Measurements from ENCODE around the gene ATG16L2. TPM values are rescaled to one million over a fixed set of nuclear protein-coding genes. Genes with fewer than 3 reads are reported as not detected.

Gene ATG16L2
- total and polyA plus RNA-seq, 2 of the 4 experiments (the other 2 are of a cell fraction), result 1.3 to 12.7 TPM

DNA sequence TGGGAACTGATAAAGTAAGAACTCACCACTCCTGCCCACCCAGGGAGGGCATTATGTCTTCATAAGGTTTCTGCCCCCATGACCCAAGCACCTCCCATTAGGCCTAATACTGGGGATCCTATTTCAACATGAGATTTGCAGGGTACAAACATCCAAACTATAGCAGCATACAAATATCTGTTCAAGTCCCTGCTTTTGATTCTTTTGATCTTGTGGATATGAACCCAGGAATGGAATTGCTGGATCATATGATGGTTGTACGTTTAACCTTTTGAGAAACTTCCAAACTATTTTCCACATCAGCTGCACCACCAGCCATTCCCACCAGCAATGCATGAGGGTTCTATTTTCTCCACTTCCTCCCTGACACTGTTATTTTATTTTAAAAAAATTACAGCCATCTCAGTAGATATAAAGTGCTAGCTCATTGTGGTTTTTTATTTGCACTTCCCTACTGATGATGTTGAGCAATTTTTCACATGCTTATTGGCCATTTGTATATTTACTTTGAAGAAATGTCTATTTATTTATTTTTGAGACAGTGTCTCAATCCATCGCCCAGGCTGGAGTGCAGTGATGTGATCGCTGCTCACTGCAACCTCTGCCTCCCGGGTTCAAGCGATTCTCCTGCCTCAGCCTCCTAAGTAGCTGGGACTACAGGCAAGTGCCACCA lies 7.1 kb upstream of the ATG16L2 start:
- Histone ChIP-seq H3K9me3 (ENCODE audit: control insufficient read depth, insufficient read depth, low read length) (no peaks in the 10 kb centered on the region), H3K4me2 (ENCODE audit: low read depth, low read length) (no peak overlapping the region), H3K9me1 (ENCODE audit: insufficient read depth, low read length) (0 out of 2 replicates have a peak, but pooled peaks cover 6% of the 10 kb centered on the region), H3K4ac (ENCODE audit: low read depth, low read length) (peak overlapping the region; percentile 35; the same call in 1 of the 2 replicates), H3K56ac (ENCODE audit: extremely low read depth, insufficient read depth, low read length) (no peak overlapping the region), H3K79me1 (ENCODE audit: low read depth in 1 of 2, low read length in 2 of 2) (peaks cover 0 to 17% of the 10 kb centered on the region in 2 experiments; a peak in 1 of 4 replicates), H2BK20ac (ENCODE audit: low read depth, low read length) (peak overlapping the region; percentile 25; the same call in 1 of the 2 replicates), H2AK9ac (replicated peaks; ENCODE audit: low read depth, low read length, poor library complexity) (no peak overlapping the region), H3K27ac (ENCODE audit: insufficient read depth, low read length) (peak overlapping the region; percentile 48; the same call in 1 of the 2 replicates), H4K20me1 (ENCODE audit: insufficient read depth, low read length) (no peaks in the 10 kb centered on the region), H3K4me3 (ENCODE audit: insufficient read depth, low read depth, low read length) (no peak overlapping the region), H3K4me1 (ENCODE audit: control insufficient read depth, insufficient read depth, low read length) (peaks cover 8% of the 10 kb centered on the region), H3K36me3 (ENCODE audit: control insufficient read depth, insufficient read depth, low read length) (peaks cover 3% of the 10 kb centered on the region; the same call in 1 of the 2 replicates), H3K9ac (ENCODE audit: low read depth, low read length) (no peak overlapping the region), H2BK15ac (ENCODE audit: low read depth, low read length) (no peak overlapping the region), H2BK5ac (ENCODE audit: low read depth, low read length, poor library complexity, severe bottlenecking) (peak overlapping the region; percentile 25), H3K18ac (ENCODE audit: low read depth, low read length) (no peak overlapping the region), H4K5ac (ENCODE audit: low read depth, low read length) (no peak overlapping the region), H3K27me3 (ENCODE audit: control insufficient read depth, insufficient read depth, low read length) (no peaks in the 10 kb centered on the region), H3K14ac (replicated peaks; ENCODE audit: low read depth, low read length) (peak overlapping the region; percentile 41; the same call in 1 of the 2 replicates), H2AFZ (replicated peaks; ENCODE audit: low read length, poor library complexity) (no peak overlapping the region), H4K91ac (ENCODE audit: insufficient read depth, low read depth, low read length) (peak overlapping the region; percentile 6; the same call in 1 of the 2 replicates), H3K23ac (ENCODE audit: low read depth, low read length) (peak overlapping the region; percentile 49), H4K8ac (ENCODE audit: low read depth in 2 of 2, low read length in 2 of 2) (no peak overlapping the region), H2AK5ac (ENCODE audit: low read depth, low read length) (no peak overlapping the region), H2BK120ac (ENCODE audit: low read depth, low read length) (no peak overlapping the region)
- ChIA-PET CTCF (interaction anchor here (0.9 kb wide), 1 partner anchor 370 kb away, joined by 3 read pairs; no protein-coding TSS in a partner anchor), POLR2A (ENCODE audit: unreplicated experiment) (interaction anchor here (0.6 kb wide), 1 partner anchor 8 kb away, joined by 8 read pairs; no protein-coding TSS in a partner anchor)
- intact Hi-C loops (cut with micrococcal nuclease) (no loop called here), dilution Hi-C loops (cut with HindIII; ENCODE audit: low sequenced_read_pairs, unreplicated experiment) (no loop called here), in situ Hi-C loops (cut with MboI; ENCODE audit: low sequenced_read_pairs) (no loop called here)
- BruUV-seq (replicated peaks), result no TSS peak
- ATAC-seq (ENCODE audit: low read depth), result peak; percentile 80
- WGBS, 2 experiments (ENCODE audit: extremely low coverage in 2 of 2, insufficient read length in 1 of 2), result 87% methylated on average over 3 of the region's 5 CpGs; no CpG with 5 or more reads in 1 of the 2 experiments
- DNase-seq, result peak; percentile 46
- TF ChIP-seq FOS (IDR thresholded peaks at IDR 0.05; ENCODE audit: low read depth, low read length) (no peak), MAZ (IDR thresholded peaks at IDR 0.05; ENCODE audit: borderline replicate concordance, low read depth, low read length) (no peak), POLR2A (IDR thresholded peaks at IDR 0.05; ENCODE audit: low read depth, low read length) (no peak), CHD1 (IDR thresholded peaks at IDR 0.05; ENCODE audit: low read depth, low read length) (no peak), CEBPB (IDR thresholded peaks at IDR 0.05; ENCODE audit: low read depth, low read length) (peak; percentile 67), BHLHE40 (IDR thresholded peaks at IDR 0.05; ENCODE audit: low read depth, low read length) (no peak), RFX5 (IDR thresholded peaks at IDR 0.05; ENCODE audit: low read depth, low read length) (no peak), RCOR1 (IDR thresholded peaks at IDR 0.05; ENCODE audit: insufficient replicate concordance, low read length) (no peak), MAFK (IDR thresholded peaks at IDR 0.05; ENCODE audit: low read depth, low read length) (0 out of 2 replicates have a peak, but pooled peaks have one; percentile 7), NFE2L2 (IDR thresholded peaks at IDR 0.05; ENCODE audit: low read depth, low read length) (peak; percentile 80), RAD21 (IDR thresholded peaks at IDR 0.05; ENCODE audit: low read length) (no peak), SMC3 (IDR thresholded peaks at IDR 0.05; ENCODE audit: low read depth, low read length) (no peak)
- TF ChIP-seq, protein P1, sequence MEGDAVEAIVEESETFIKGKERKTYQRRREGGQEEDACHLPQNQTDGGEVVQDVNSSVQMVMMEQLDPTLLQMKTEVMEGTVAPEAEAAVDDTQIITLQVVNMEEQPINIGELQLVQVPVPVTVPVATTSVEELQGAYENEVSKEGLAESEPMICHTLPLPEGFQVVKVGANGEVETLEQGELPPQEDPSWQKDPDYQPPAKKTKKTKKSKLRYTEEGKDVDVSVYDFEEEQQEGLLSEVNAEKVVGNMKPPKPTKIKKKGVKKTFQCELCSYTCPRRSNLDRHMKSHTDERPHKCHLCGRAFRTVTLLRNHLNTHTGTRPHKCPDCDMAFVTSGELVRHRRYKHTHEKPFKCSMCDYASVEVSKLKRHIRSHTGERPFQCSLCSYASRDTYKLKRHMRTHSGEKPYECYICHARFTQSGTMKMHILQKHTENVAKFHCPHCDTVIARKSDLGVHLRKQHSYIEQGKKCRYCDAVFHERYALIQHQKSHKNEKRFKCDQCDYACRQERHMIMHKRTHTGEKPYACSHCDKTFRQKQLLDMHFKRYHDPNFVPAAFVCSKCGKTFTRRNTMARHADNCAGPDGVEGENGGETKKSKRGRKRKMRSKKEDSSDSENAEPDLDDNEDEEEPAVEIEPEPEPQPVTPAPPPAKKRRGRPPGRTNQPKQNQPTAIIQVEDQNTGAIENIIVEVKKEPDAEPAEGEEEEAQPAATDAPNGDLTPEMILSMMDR (conservative IDR thresholded peaks at IDR 0.05; ENCODE audit: low read depth, low read length), result no peak
- TF ChIP-seq, protein P2, sequence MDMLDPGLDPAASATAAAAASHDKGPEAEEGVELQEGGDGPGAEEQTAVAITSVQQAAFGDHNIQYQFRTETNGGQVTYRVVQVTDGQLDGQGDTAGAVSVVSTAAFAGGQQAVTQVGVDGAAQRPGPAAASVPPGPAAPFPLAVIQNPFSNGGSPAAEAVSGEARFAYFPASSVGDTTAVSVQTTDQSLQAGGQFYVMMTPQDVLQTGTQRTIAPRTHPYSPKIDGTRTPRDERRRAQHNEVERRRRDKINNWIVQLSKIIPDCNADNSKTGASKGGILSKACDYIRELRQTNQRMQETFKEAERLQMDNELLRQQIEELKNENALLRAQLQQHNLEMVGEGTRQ (IDR thresholded peaks at IDR 0.05; ENCODE audit: low read depth, low read length), result no peak
- TF ChIP-seq, protein P3, sequence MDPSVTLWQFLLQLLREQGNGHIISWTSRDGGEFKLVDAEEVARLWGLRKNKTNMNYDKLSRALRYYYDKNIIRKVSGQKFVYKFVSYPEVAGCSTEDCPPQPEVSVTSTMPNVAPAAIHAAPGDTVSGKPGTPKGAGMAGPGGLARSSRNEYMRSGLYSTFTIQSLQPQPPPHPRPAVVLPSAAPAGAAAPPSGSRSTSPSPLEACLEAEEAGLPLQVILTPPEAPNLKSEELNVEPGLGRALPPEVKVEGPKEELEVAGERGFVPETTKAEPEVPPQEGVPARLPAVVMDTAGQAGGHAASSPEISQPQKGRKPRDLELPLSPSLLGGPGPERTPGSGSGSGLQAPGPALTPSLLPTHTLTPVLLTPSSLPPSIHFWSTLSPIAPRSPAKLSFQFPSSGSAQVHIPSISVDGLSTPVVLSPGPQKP (IDR thresholded peaks at IDR 0.05; ENCODE audit: borderline replicate concordance, low read depth, low read length), result no peak

Measured in IMR-90 (cell line).